Nephron (organoid): ENCODE results near the gene PARVB.

Source experiments
- H3K27ac Mint-ChIP-seq, 3 experiments: 2 replicates each; pipeline ENCODE4 v1.8.0; 2020; ENCODE audit warnings: mixed read lengths in 3 of 3, mild to moderate bottlenecking in 2 of 3, moderate library complexity in 1 of 3
- H3K27me3 Mint-ChIP-seq: 2 replicates; pipeline ENCODE4 v1.8.0; 2021; ENCODE audit warnings: low read depth, mild to moderate bottlenecking, moderate library complexity, mixed read lengths
- H3K36me3 Mint-ChIP-seq: 2 replicates; pipeline ENCODE4 v1.8.0; 2020; ENCODE audit warnings: low read depth, mixed read lengths
- H3K4me1 Mint-ChIP-seq: 2 replicates; pipeline ENCODE4 v1.8.0; 2020; ENCODE audit warnings: mixed read lengths
- H3K4me3 Mint-ChIP-seq, 3 experiments: 2 replicates each; pipeline ENCODE4 v1.8.0; 2020; ENCODE audit warnings: mild to moderate bottlenecking in 3 of 3, mixed read lengths in 3 of 3, moderate library complexity in 2 of 3
- H3K9me3 Mint-ChIP-seq: 2 replicates; pipeline ENCODE4 v1.8.0; 2020; ENCODE audit warnings: mixed read lengths
- CTCF ChIP-seq, 3 experiments: fragments of 200-600 bp; sonication (generic); IDR thresholded peaks; one replicate each; pipeline ENCODE4 v1.5.0; 2021; ENCODE audit warnings: antibody characterized with exemption in 3 of 3; ENCODE audit not compliant: unreplicated experiment in 3 of 3

PARVB gene

DNA sequence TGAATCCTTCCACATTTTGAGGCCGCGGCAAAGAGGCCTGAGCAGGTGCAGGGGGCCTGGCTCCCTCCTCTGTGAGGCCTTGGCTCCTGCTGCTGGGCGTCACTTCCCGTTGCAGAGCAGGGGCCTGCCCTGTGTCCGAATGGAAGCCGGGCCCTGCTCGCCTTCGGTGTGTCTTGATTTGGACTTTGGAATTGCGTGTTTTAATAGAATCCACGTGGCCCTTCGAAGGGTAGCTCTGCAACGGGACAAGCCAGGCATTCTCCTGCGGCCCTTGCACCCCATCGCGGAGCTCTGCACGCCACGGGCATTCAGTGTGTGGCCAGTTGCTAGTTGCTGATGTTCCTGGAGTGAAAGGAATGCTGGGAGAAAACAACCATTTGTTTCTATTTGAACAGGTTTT lies 43.1 kb upstream of the PARVB start:
- no peak for TF ChIP-seq CTCF (IDR thresholded peaks at IDR 0.05; ENCODE audit: unreplicated experiment in 3 of 3)
- H3K4me1 Mint-ChIP-seq: no peaks in the 10 kb centered on the region
- peaks cover 60% of the 10 kb centered on the region for H3K36me3 Mint-ChIP-seq
- no peak overlapping the region for H3K27ac Mint-ChIP-seq
- H3K9me3 Mint-ChIP-seq: no peaks in the 10 kb centered on the region
- H3K27me3 Mint-ChIP-seq: no peaks in the 10 kb centered on the region
- H3K4me3 Mint-ChIP-seq: no peak overlapping the region

DNA sequence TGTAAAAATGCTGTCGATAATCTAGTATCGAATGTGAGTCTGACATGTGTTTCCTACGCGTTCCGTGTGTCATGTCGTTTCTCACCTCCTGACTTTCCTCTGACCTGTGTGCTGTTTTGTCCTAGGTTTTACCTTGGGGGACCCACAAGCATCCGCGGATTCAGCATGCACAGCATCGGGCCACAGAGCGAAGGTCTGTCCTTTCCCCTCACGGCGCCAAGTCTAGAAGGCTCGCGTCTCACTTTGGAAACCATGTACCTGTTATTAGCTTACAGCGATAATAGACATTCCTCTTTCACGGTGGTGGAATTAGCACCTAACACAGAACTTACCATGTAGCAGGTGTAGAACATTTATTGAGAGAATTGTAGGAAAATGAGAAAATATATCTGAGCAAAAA lies 40.3 kb upstream of the PARVB start:
- no peaks in the 10 kb centered on the region for H3K27me3 Mint-ChIP-seq
- TF ChIP-seq CTCF (IDR thresholded peaks at IDR 0.05; ENCODE audit: unreplicated experiment in 3 of 3): no peak
- H3K27ac Mint-ChIP-seq: no peak overlapping the region
- no peak overlapping the region for H3K4me3 Mint-ChIP-seq
- no peaks in the 10 kb centered on the region for H3K9me3 Mint-ChIP-seq
- H3K36me3 Mint-ChIP-seq: peaks cover 64% of the 10 kb centered on the region
- peaks cover 18% of the 10 kb centered on the region for H3K4me1 Mint-ChIP-seq

- no peak overlapping the region for H3K4me3 Mint-ChIP-seq
- no peak overlapping the region for H3K27ac Mint-ChIP-seq
- H3K27me3 Mint-ChIP-seq: no peaks in the 10 kb centered on the region
- H3K9me3 Mint-ChIP-seq: no peaks in the 10 kb centered on the region
- H3K36me3 Mint-ChIP-seq: peaks cover 60% of the 10 kb centered on the region
- TF ChIP-seq CTCF (IDR thresholded peaks at IDR 0.05; ENCODE audit: unreplicated experiment in 3 of 3): no peak
- H3K4me1 Mint-ChIP-seq: peaks cover 19% of the 10 kb centered on the region
Observed at GRCh38 chr22:43985532-43985931, 38.6 kb upstream of the PARVB start.

DNA sequence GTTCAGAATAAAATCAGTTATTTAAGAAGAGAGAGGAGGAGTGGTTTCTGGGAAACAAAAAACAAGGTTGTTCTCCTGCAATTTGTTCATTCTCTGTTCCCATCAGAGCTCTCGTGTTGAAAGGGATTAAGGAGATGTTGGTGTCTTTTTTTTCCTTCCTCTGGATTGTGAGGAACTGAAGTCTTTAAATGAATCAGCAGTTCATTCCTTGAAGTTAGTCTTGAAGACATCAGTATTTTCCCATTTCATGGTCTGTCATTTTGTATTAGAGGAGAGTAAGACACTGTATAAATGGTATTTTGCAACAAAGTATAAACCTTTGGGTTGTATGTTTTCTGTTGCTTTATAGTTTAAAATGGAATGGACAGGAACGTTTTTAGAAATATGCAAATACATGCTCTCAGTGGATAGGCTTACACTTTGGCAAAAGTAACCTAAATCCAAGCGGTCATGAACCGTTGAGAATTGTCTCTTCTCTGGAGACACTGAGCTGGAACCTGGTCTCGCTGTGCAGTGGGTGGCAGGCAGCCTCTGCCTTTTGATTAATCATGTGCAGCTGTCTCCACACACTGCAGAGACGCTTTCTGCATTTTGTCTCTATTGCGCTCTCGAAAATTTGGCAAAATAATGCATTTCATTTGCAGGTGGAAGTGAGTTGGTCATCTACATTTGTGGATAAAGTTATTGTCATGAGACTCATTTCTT lies 35.8 kb upstream of the PARVB start:
- Mint-ChIP-seq H3K4me3 (no peak overlapping the region), H3K27ac (peak overlapping the region in 1 of 3 experiments; percentile 0), H3K36me3 (peaks cover 72% of the 10 kb centered on the region), H3K27me3 (no peaks in the 10 kb centered on the region), H3K4me1 (peaks cover 22% of the 10 kb centered on the region), H3K9me3 (no peaks in the 10 kb centered on the region)
- TF ChIP-seq CTCF (IDR thresholded peaks at IDR 0.05; ENCODE audit: unreplicated experiment in 3 of 3): no peak

- H3K9me3 Mint-ChIP-seq: no peaks in the 10 kb centered on the region
- peak overlapping the region in 1 of 3 experiments; percentile 0 for H3K27ac Mint-ChIP-seq
- peaks cover 27% of the 10 kb centered on the region for H3K4me1 Mint-ChIP-seq
- peaks cover 73% of the 10 kb centered on the region for H3K36me3 Mint-ChIP-seq
- no peak for TF ChIP-seq CTCF (IDR thresholded peaks at IDR 0.05; ENCODE audit: unreplicated experiment in 3 of 3)
- no peak overlapping the region for H3K4me3 Mint-ChIP-seq
- no peaks in the 10 kb centered on the region for H3K27me3 Mint-ChIP-seq
Observed at GRCh38 chr22:43988960-43989359, 35.1 kb upstream of the PARVB start.

DNA sequence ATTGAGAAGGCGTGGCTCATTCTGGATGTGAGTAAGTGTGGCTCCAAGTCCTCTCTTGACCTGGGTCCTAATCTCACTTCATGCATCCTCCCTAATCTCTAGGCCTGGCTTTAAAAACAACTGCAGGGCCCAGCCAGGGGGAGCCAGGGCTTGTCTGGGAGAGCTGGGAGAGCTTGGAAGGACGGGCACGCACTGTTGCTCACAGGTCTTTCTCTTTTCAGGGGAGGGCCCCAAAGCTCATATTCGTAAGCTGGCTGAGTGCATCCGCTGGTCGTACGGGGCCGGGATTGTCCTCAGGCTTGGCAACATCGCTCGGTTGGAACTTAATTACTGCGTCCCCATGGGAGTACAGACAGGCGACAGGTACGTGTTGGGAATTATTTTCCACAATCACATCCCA lies 34.1 kb upstream of the PARVB start:
- H3K27ac Mint-ChIP-seq: no peak overlapping the region
- peaks cover 76% of the 10 kb centered on the region for H3K36me3 Mint-ChIP-seq
- no peaks in the 10 kb centered on the region for H3K27me3 Mint-ChIP-seq
- no peak for TF ChIP-seq CTCF (IDR thresholded peaks at IDR 0.05; ENCODE audit: unreplicated experiment in 3 of 3)
- peaks cover 30% of the 10 kb centered on the region for H3K4me1 Mint-ChIP-seq
- H3K9me3 Mint-ChIP-seq: no peaks in the 10 kb centered on the region
- H3K4me3 Mint-ChIP-seq: no peak overlapping the region
